ENCODE results near the gene KRTAP10-7. TPM values are rescaled to one million over a fixed set of nuclear protein-coding genes. Genes with fewer than 3 reads are reported as not detected.

Gene KRTAP10-7
- total and polyA plus RNA-seq, 9 of the 15 experiments (the other 6 are each of a cell fraction or from before 2014, with no cell fraction given) = not detected

- H3K36me3 ChIP-seq (ENCODE audit: control insufficient read depth, insufficient read depth, low read length) = no peaks in the 10 kb centered on the region
- intact Hi-C loops (cut with micrococcal nuclease) = no loop called here
- ChIA-PET POLR2A (no interaction called here), CTCF (ENCODE audit: low intra/inter-chr PET ratio) (no interaction called here)
- DNase-seq (ENCODE audit: extremely low read depth in 1 of 4, low spot score in 3 of 4) = no peak
- no peaks in the 10 kb centered on the region for H3K9me1 ChIP-seq (ENCODE audit: control insufficient read depth, insufficient read depth, low read length)
- no peak overlapping the region for H3K27ac ChIP-seq (ENCODE audit: extremely low read depth, low read depth, low read length)
- BruUV-seq (replicated peaks) = no TSS peak
- no peak overlapping the region for H3K4me2 ChIP-seq (ENCODE audit: insufficient read depth, low read length)
- no peaks in the 10 kb centered on the region for H4K20me1 ChIP-seq (replicated peaks; ENCODE audit: control insufficient read depth, insufficient read depth, low read length)
- FAIRE-seq = peak; percentile 29
- in situ Hi-C loops (cut with MboI) = no loop called here
- H3K9me3 ChIP-seq (replicated peaks; ENCODE audit: control insufficient read depth, insufficient read depth, low read depth, low read length) = no peaks in the 10 kb centered on the region; the same call in none of the 2 replicates
- H3K4me3 ChIP-seq = no peak overlapping the region
- H3K27me3 ChIP-seq (ENCODE audit: control insufficient read depth in 2 of 2, insufficient read depth in 2 of 2, low read length in 2 of 2) = peaks cover 4 to 19% of the 10 kb centered on the region in 2 experiments; a peak in 3 of 5 replicates
- no peak overlapping the region for H3K9ac ChIP-seq (ENCODE audit: insufficient read depth in 1 of 2, low read depth in 2 of 2, low read length in 2 of 2)
- H3K4me1 ChIP-seq (replicated peaks in 1 of 2; ENCODE audit: control insufficient read depth in 2 of 2, insufficient read depth in 2 of 2, low read length in 2 of 2) = peaks cover 0 to 10% of the 10 kb centered on the region in 2 experiments; a peak in 1 of 5 replicates
- no peak overlapping the region for H2AFZ ChIP-seq (ENCODE audit: low read depth, low read length)
- TF ChIP-seq RBM25 (IDR thresholded peaks at IDR 0.05; ENCODE audit: low read depth, low read length, severe bottlenecking) = peak; percentile 16
- peak; percentile 36 for TF ChIP-seq ZNF146 (CRISPR knock-in tag; IDR thresholded peaks at IDR 0.05; ENCODE audit: unreplicated experiment)
- no peak for TF ChIP-seq ZNF316 (IDR thresholded peaks at IDR 0.05)
- no peak for TF ChIP-seq BCLAF1 (IDR thresholded peaks at IDR 0.05; ENCODE audit: borderline replicate concordance in 1 of 2, control insufficient read depth in 1 of 2, low read depth in 2 of 2, low read length in 1 of 2)
- WGBS (ENCODE audit: insufficient coverage, low coverage, missing lambda C conversion rate) = 3% methylated on average over 4 of the region's 4 CpGs
- no peak for ATAC-seq
- H3K79me2 ChIP-seq (ENCODE audit: control insufficient read depth, insufficient read depth, low read length) = no peaks in the 10 kb centered on the region
These were observed 6.1 kb downstream of the KRTAP10-7 start for GRCh38 chr21:44606495-44606894.
